ENCODE data around the gene CCL1. TPM values are rescaled to one million over a fixed set of nuclear protein-coding genes. Genes with fewer than 3 reads are reported as not detected.

Gene CCL1, protein sequence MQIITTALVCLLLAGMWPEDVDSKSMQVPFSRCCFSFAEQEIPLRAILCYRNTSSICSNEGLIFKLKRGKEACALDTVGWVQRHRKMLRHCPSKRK
- not detected in 2 replicates for total RNA-seq (ENCODE audit: low replicate concordance)
- long read RNA-seq: 0 reads

DNA sequence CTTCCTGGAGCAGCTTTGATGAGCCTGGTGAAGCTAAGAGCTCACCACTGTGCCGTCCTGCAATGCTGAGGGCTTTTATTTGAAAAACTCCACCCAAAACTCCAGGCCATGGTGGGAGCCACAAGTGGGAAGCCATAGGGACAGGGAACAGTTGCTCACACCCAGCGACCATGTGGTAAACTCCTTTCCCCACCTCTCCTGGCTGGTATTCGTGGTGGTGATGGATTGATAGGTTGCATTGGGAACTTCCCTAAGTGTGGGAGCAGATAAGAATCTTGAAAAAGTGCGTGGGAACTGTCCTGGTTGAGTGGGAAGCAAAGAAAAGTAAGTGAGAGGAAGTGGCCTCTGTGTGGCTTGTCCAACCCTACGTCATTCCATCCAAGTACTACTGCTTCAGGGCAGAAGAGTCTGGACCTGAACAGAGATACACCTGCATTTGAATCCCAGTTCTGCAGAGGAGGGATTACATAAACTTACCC, at the start of gene CCL1:
Gene CCL1 (minus strand): TSS at position 51 of the 479 bp plus-strand sequence. CDS start 72 bp downstream, outside the sequence.
- Mint-ChIP-seq H3K4me3 (no peak within 1 kb of the TSS), H3K4me1 (ENCODE audit: unreplicated experiment) (no peaks in the 10 kb centered on the region), H3K27me3 (peaks cover 52% of the 10 kb centered on the region), H3K9me3 (no peaks in the 10 kb centered on the region), H3K36me3 (no peaks in the 10 kb centered on the region), H3K27ac (no peak within 1 kb of the TSS)
- TF ChIP-seq, protein P1, sequence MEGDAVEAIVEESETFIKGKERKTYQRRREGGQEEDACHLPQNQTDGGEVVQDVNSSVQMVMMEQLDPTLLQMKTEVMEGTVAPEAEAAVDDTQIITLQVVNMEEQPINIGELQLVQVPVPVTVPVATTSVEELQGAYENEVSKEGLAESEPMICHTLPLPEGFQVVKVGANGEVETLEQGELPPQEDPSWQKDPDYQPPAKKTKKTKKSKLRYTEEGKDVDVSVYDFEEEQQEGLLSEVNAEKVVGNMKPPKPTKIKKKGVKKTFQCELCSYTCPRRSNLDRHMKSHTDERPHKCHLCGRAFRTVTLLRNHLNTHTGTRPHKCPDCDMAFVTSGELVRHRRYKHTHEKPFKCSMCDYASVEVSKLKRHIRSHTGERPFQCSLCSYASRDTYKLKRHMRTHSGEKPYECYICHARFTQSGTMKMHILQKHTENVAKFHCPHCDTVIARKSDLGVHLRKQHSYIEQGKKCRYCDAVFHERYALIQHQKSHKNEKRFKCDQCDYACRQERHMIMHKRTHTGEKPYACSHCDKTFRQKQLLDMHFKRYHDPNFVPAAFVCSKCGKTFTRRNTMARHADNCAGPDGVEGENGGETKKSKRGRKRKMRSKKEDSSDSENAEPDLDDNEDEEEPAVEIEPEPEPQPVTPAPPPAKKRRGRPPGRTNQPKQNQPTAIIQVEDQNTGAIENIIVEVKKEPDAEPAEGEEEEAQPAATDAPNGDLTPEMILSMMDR (conservative IDR thresholded peaks at IDR 0.05): no peak
- no peak for DNase-seq (ENCODE audit: extremely low spot score, unreplicated experiment)

GRCh38 chr17:34412534-34412933, 49.5 kb upstream of the CCL1 start:
- H3K27me3 Mint-ChIP-seq: peaks cover 89% of the 10 kb centered on the region
- H3K4me1 Mint-ChIP-seq (ENCODE audit: unreplicated experiment): no peaks in the 10 kb centered on the region
- no peaks in the 10 kb centered on the region for H3K9me3 Mint-ChIP-seq
- no peak overlapping the region for H3K4me3 Mint-ChIP-seq
- no peak for DNase-seq (ENCODE audit: extremely low spot score, unreplicated experiment)
- H3K27ac Mint-ChIP-seq: no peak overlapping the region
- H3K36me3 Mint-ChIP-seq: no peaks in the 10 kb centered on the region
- TF ChIP-seq, protein P1 (conservative IDR thresholded peaks at IDR 0.05): no peak

- TF ChIP-seq, protein P1 (conservative IDR thresholded peaks at IDR 0.05): no peak
- Mint-ChIP-seq H3K4me3 (no peak overlapping the region), H3K9me3 (no peaks in the 10 kb centered on the region), H3K4me1 (ENCODE audit: unreplicated experiment) (no peaks in the 10 kb centered on the region), H3K27ac (no peak overlapping the region), H3K27me3 (peaks cover 90% of the 10 kb centered on the region), H3K36me3 (no peaks in the 10 kb centered on the region)
- DNase-seq (ENCODE audit: extremely low spot score, unreplicated experiment): no peak
Observed at GRCh38 chr17:34411646-34412421, 48.8 kb upstream of the CCL1 start.

DNA sequence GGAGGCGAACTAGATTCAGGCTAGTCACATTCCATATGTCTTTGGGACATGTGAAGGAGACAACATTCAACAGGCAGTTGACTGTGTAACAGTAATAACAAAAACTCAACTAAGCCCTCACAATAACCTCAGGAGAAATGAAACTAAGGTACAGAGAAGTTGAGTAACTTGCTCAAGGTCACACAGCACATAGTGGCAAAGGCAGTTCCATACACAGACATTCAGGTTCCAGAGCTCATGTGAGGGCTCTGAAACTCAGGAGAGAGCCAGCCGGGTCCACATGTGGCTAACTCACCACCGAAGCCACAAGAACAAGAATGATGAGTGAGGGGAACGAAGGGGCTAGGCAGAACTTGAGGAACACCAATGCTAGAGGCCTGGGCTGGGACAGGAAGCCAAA, 46.3 kb upstream of the CCL1 start:
- no peak for DNase-seq (ENCODE audit: extremely low spot score, unreplicated experiment)
- Mint-ChIP-seq H3K9me3 (no peaks in the 10 kb centered on the region), H3K27me3 (peaks cover 73% of the 10 kb centered on the region), H3K27ac (no peak overlapping the region), H3K4me3 (no peak overlapping the region), H3K36me3 (no peaks in the 10 kb centered on the region), H3K4me1 (ENCODE audit: unreplicated experiment) (no peaks in the 10 kb centered on the region)
- TF ChIP-seq, protein P1 (conservative IDR thresholded peaks at IDR 0.05): no peak

DNA sequence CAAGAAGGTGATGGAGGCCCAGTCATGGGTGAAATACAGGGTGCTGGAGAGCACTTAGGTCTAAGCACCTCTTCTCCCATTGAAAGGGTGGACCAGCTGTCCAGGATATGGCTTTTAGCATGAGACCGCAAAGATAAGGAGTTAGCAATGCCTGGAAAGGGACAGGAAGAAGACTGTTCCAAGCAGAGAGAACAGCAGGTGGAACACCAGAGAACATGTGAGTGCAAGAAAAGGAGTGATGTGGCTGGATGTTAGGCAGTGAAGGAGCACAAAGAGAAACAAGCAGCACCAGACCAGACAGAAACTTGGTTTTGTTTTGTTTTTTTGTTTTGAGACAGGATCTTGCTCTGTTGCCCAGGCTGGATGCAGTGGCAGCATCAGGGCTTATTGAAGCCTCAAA, 45.4 kb upstream of the CCL1 start:
- no peak for DNase-seq (ENCODE audit: extremely low spot score, unreplicated experiment)
- H3K27me3 Mint-ChIP-seq: peaks cover 64% of the 10 kb centered on the region
- H3K9me3 Mint-ChIP-seq: no peaks in the 10 kb centered on the region
- TF ChIP-seq, protein P1 (conservative IDR thresholded peaks at IDR 0.05): no peak
- no peak overlapping the region for H3K27ac Mint-ChIP-seq
- H3K36me3 Mint-ChIP-seq: no peaks in the 10 kb centered on the region
- H3K4me1 Mint-ChIP-seq (ENCODE audit: unreplicated experiment): no peaks in the 10 kb centered on the region
- no peak overlapping the region for H3K4me3 Mint-ChIP-seq
